Caco-2 (cell line): ENCODE results near the gene MYO15B. TPM values are rescaled to one million over a fixed set of nuclear protein-coding genes. Genes with fewer than 3 reads are reported as not detected.
A peak's percentile ranks its signal among the peaks of the same experiment; 100 is the strongest.

ENCODE experiments used
- Bru-seq: library from RNA; stranded (reverse); fragments of 400-500 nt; gene quantifications from one replicate; lab custom pipeline; 2021; lab: Mats Ljungman, UMichigan
- BruChase-seq, 2 experiments: library from RNA; stranded (reverse); fragments of 400-500 nt; gene quantifications; one replicate each; lab custom pipeline; 2021; lab: Mats Ljungman, UMichigan
- BruUV-seq: library from RNA; stranded (reverse); fragments of 400-500 nt; replicated peaks from 2 replicates; lab custom pipeline; 2021; lab: Mats Ljungman, UMichigan
- CTCF ChIA-PET: fragments of 300-600 bp; sonication (Branson Sonifier 250); formaldehyde crosslinking; loops from one replicate; lab custom pipeline; 2022; ENCODE audit warnings: antibody characterized with exemption; lab: Charles Lee
- POLR2A ChIA-PET: fragments of 300-600 bp; sonication (Branson Sonifier 250); formaldehyde crosslinking; loops from one replicate; lab custom pipeline; 2022; ENCODE audit warnings: antibody characterized with exemption; lab: Charles Lee
- DNase-seq, 2 experiments: peaks; one replicate each; pipeline versions ENCODE4 v3.0.0 to v3.0.0-alpha.2; 2020 to 2022
- H3K27me3 ChIP-seq: replicated peaks from 2 replicates; pipeline ENCODE4 v1.6.0; 2011; ENCODE audit warnings: low read length; ENCODE audit not compliant: control insufficient read depth, insufficient read depth
- H3K36me3 ChIP-seq: 2 replicates; pipeline ENCODE4 v1.5.1; 2011; ENCODE audit warnings: low read length; ENCODE audit not compliant: control insufficient read depth, insufficient read depth
- H3K4me1 ChIP-seq: fragments of 250-450 bp; sonication (Bioruptor Pico); 2 replicates; pipeline ENCODE4 v1.5.1; 2020; ENCODE audit warnings: mild to moderate bottlenecking
- H3K4me3 ChIP-seq: 2 replicates; pipeline ENCODE4 v1.5.1; 2011; ENCODE audit warnings: low read depth, mild to moderate bottlenecking, control low read depth, low read length
- H3K9me3 ChIP-seq: fragments of 250-450 bp; sonication (Bioruptor Pico); 2 replicates; pipeline ENCODE4 v1.5.1; 2020; ENCODE audit warnings: mild to moderate bottlenecking, moderate library complexity
- H3K27ac Mint-ChIP-seq: one replicate; pipeline ENCODE4 v1.8.0; 2022; ENCODE audit warnings: mixed read lengths; ENCODE audit not compliant: unreplicated experiment
- H3K27me3 Mint-ChIP-seq: one replicate; pipeline ENCODE4 v1.8.0; 2022; ENCODE audit warnings: mixed read lengths; ENCODE audit not compliant: insufficient read depth, unreplicated experiment
- H3K36me3 Mint-ChIP-seq: one replicate; pipeline ENCODE4 v1.8.0; 2022; ENCODE audit warnings: mild to moderate bottlenecking, mixed read lengths; ENCODE audit not compliant: insufficient read depth, unreplicated experiment
- H3K4me1 Mint-ChIP-seq: one replicate; pipeline ENCODE4 v1.8.0; 2022; ENCODE audit warnings: low read depth, mixed read lengths; ENCODE audit not compliant: unreplicated experiment
- H3K4me3 Mint-ChIP-seq: one replicate; pipeline ENCODE4 v1.8.0; 2022; ENCODE audit warnings: mild to moderate bottlenecking, moderate library complexity, mixed read lengths; ENCODE audit not compliant: unreplicated experiment
- H3K9me3 Mint-ChIP-seq: one replicate; pipeline ENCODE4 v1.8.0; 2022; ENCODE audit warnings: mixed read lengths; ENCODE audit not compliant: unreplicated experiment
- intact Hi-C: fragments of 100-400 bp; cut with micrococcal nuclease; formaldehyde crosslinking; loops from one replicate; pipeline ENCODE4 v1.10.0; 2022; ENCODE audit not compliant: unreplicated experiment
- long read RNA-seq: library from polyadenylated mRNA; stranded (forward); transcript quantifications from one replicate; pipeline ENCODE4 v2.0.0, GENCODE V29; 2022
- total RNA-seq: library from RNA; stranded (reverse); gene quantifications from 2 replicates; pipeline ENCODE4 v1.2.3, GENCODE V29; 2022
- TF ChIP-seq, protein P1 (sequence below), 2 experiments: fragments of 200-600 bp in 1 of 2; IDR thresholded peaks; 1 replicate in 1 of 2; 2 replicates in 1 of 2; pipeline versions ENCODE4 v1.5.1 to v1.8.0; 2011 to 2022; ENCODE audit warnings: antibody characterized with exemption in 1 of 2, control low read depth in 1 of 2, inconsistent platforms in 1 of 2, low read depth in 1 of 2, low read length in 1 of 2, mild to moderate bottlenecking in 1 of 2, moderate library complexity in 1 of 2; ENCODE audit not compliant: insufficient read depth in 1 of 2, severe bottlenecking in 1 of 2, unreplicated experiment in 1 of 2

The MYO15B gene
- total RNA-seq (12.3 and 24.4 TPM in 2 replicates), Bru-seq, nascent RNA (percentile 35 among the genes with signal in this experiment), BruChase-seq, experiment 1, labeled RNA remaining after a 2-hour chase (percentile 25 among the genes with signal in this experiment), BruChase-seq, experiment 2, labeled RNA remaining after a 6-hour chase (percentile 34 among the genes with signal in this experiment)
- long read RNA-seq, partial matches to known transcripts: 1 of 3 reads
- long read RNA-seq, other reads (novel, unspliced or antisense): 2 of 3 reads

- intact Hi-C loops: loop anchor here (2.0 to 5.0 kb wide), 2 partner anchors 61 to 73 kb away; partner anchors contain the start of genes CASKIN2 and LLGL2
- H3K27ac Mint-ChIP-seq: no peak within 1 kb of the TSS
- no peaks in the 10 kb centered on the region for H3K4me1 Mint-ChIP-seq
- DNase-seq: no peak
- H3K4me1 ChIP-seq: peaks cover 14% of the 10 kb centered on the region
- H3K27me3 Mint-ChIP-seq: no peaks in the 10 kb centered on the region
- TF ChIP-seq, protein P1, sequence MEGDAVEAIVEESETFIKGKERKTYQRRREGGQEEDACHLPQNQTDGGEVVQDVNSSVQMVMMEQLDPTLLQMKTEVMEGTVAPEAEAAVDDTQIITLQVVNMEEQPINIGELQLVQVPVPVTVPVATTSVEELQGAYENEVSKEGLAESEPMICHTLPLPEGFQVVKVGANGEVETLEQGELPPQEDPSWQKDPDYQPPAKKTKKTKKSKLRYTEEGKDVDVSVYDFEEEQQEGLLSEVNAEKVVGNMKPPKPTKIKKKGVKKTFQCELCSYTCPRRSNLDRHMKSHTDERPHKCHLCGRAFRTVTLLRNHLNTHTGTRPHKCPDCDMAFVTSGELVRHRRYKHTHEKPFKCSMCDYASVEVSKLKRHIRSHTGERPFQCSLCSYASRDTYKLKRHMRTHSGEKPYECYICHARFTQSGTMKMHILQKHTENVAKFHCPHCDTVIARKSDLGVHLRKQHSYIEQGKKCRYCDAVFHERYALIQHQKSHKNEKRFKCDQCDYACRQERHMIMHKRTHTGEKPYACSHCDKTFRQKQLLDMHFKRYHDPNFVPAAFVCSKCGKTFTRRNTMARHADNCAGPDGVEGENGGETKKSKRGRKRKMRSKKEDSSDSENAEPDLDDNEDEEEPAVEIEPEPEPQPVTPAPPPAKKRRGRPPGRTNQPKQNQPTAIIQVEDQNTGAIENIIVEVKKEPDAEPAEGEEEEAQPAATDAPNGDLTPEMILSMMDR (IDR thresholded peaks at IDR 0.05; ENCODE audit: insufficient read depth in 1 of 2, low read depth in 1 of 2, low read length in 1 of 2, severe bottlenecking in 1 of 2, unreplicated experiment in 1 of 2): no peak
- CTCF ChIA-PET: interaction anchor here (0.8 kb wide), 1 partner anchor 23 kb away, joined by 5 read pairs; no protein-coding TSS in a partner anchor
- POLR2A ChIA-PET: interaction anchor here (1.3 kb wide), 1 partner anchor 61 kb away, joined by 3 read pairs; no protein-coding TSS in a partner anchor
- H3K27me3 ChIP-seq: no peaks in the 10 kb centered on the region
- no peaks in the 10 kb centered on the region for H3K36me3 ChIP-seq
- no peaks in the 10 kb centered on the region for H3K9me3 ChIP-seq
- no peaks in the 10 kb centered on the region for H3K9me3 Mint-ChIP-seq
- H3K36me3 Mint-ChIP-seq: peaks cover 5% of the 10 kb centered on the region
- H3K4me3 ChIP-seq: no peak within 1 kb of the TSS
- no peak within 1 kb of the TSS for H3K4me3 Mint-ChIP-seq
- no TSS peak for BruUV-seq
These were observed at the start of gene MYO15B for GRCh38 chr17:75587675-75588595. TSS of gene MYO15B (plus strand) at chr17:75587800. CDS start at chr17:75588058, 258 bp downstream.

DNA sequence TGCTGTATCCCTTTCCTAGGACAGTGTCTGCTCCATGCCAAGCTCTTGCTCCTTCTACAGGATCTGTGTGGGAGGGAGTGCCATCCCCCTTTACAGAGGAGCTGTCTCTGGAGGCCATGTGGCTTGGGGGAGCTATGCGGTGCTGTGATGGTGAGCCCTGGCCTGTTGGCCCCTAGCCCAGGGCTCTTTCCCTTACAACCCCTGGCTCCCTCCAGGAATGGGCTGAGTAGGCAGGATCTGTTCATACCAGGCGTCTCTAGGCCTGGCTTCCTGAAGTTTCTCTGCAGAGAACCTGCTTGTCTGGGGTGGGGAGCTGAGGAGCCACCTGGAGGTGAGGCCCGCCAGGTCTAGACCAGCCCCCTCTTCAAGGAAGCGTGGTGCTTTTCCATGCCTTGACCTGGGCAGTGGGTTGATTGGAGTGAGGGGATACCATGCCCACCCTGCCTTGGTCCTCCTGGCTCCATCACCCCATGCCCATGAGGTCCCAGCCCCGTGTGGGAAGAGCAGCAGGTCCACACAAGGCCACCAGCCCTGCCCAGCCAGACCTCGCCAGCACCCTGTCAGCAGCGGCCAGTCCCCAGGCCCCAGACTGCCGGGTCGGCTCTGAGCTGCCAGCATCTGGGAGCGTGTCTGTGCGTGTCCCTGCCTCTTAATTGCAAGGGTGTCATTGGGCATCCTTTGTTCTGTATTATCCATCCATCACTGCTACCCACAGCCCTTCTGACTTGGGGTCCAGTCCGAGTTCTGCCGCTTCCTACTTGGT, 47.5 kb upstream of the MYO15B start:
- POLR2A ChIA-PET: no interaction called here
- no peak for DNase-seq
- H3K27me3 Mint-ChIP-seq: no peaks in the 10 kb centered on the region
- CTCF ChIA-PET: interaction anchor here (0.7 kb wide), 1 partner anchor 29 kb away, joined by 4 read pairs; no protein-coding TSS in a partner anchor
- Histone ChIP-seq H3K9me3 (no peaks in the 10 kb centered on the region), H3K27me3 (no peaks in the 10 kb centered on the region), H3K4me3 (no peak overlapping the region), H3K4me1 (peaks cover 40% of the 10 kb centered on the region), H3K36me3 (peaks cover 1% of the 10 kb centered on the region)
- H3K4me1 Mint-ChIP-seq: peaks cover 46% of the 10 kb centered on the region
- H3K27ac Mint-ChIP-seq: no peak overlapping the region
- BruUV-seq: no TSS peak
- no peaks in the 10 kb centered on the region for H3K9me3 Mint-ChIP-seq
- H3K4me3 Mint-ChIP-seq: no peak overlapping the region
- TF ChIP-seq, protein P1 (IDR thresholded peaks at IDR 0.05; ENCODE audit: insufficient read depth in 1 of 2, low read depth in 1 of 2, low read length in 1 of 2, severe bottlenecking in 1 of 2, unreplicated experiment in 1 of 2): no peak
- intact Hi-C loops: no loop called here
- peaks cover 56% of the 10 kb centered on the region for H3K36me3 Mint-ChIP-seq
